ENCODE data around the gene GLRX5. TPM values are rescaled to one million over a fixed set of nuclear protein-coding genes. Genes with fewer than 3 reads are reported as not detected.

The GLRX5 gene
- total RNA-seq, 1 donor: 35.8 TPM

GRCh38 chr14:95540236-95540855 lies 5.5 kb downstream of the GLRX5 start:
- H3K4me3 ChIP-seq (ENCODE audit: low read depth, low read length): no peak overlapping the region
- no peak for DNase-seq (ENCODE audit: low read depth)
- no peak for TF ChIP-seq CTCF (IDR thresholded peaks at IDR 0.05; ENCODE audit: insufficient read depth, low read depth, low read length)

GRCh38 chr14:95541346-95541745 lies 6.5 kb downstream of the GLRX5 start:
- TF ChIP-seq CTCF (IDR thresholded peaks at IDR 0.05; ENCODE audit: insufficient read depth, low read depth, low read length): no peak
- H3K4me3 ChIP-seq (ENCODE audit: low read depth, low read length): no peak overlapping the region
- DNase-seq (ENCODE audit: low read depth): no peak

GRCh38 chr14:95541932-95542930 lies 7.4 kb downstream of the GLRX5 start:
- H3K4me3 ChIP-seq (ENCODE audit: low read depth, low read length): no peak overlapping the region
- no peak for TF ChIP-seq CTCF (IDR thresholded peaks at IDR 0.05; ENCODE audit: insufficient read depth, low read depth, low read length)
- no peak for DNase-seq (ENCODE audit: low read depth)

- no peak for DNase-seq (ENCODE audit: low read depth)
- no peak overlapping the region for H3K4me3 ChIP-seq (ENCODE audit: low read depth, low read length)
- TF ChIP-seq CTCF (IDR thresholded peaks at IDR 0.05; ENCODE audit: insufficient read depth, low read depth, low read length): no peak
Measured at GRCh38 chr14:95543021-95543420, 8.2 kb downstream of the GLRX5 start.

- TF ChIP-seq CTCF (IDR thresholded peaks at IDR 0.05; ENCODE audit: insufficient read depth, low read depth, low read length): no peak
- DNase-seq (ENCODE audit: low read depth): peak; percentile 80
- H3K4me3 ChIP-seq (ENCODE audit: low read depth, low read length): no peak overlapping the region
Measured at GRCh38 chr14:95544588-95544987, 9.7 kb downstream of the GLRX5 start.

- DNase-seq (ENCODE audit: low read depth): peak; percentile 88
- TF ChIP-seq CTCF (IDR thresholded peaks at IDR 0.05; ENCODE audit: insufficient read depth, low read depth, low read length): no peak
- H3K4me3 ChIP-seq (ENCODE audit: low read depth, low read length): no peak overlapping the region
Measured at GRCh38 chr14:95545515-95546168, 10.8 kb downstream of the GLRX5 start.
